OCI-LY3 (cell line): ENCODE results near the gene CPA3.

Experiments used
- EZH2phosphoT487 ChIP-seq: fragments of 200-600 bp; shearing (Covaris generic); IDR thresholded peaks from 2 replicates; pipeline ENCODE4 v1.6.1; 2018; ENCODE audit warnings: antibody characterized with exemption, mixed run types, low read depth
- TF ChIP-seq, protein P1 (sequence below): fragments of 200-600, 300-600 bp; sonication (generic); IDR thresholded peaks from 2 replicates; pipeline ENCODE4 v1.5.1; 2014; ENCODE audit warnings: antibody characterized with exemption, low read length, low read depth

DNA sequence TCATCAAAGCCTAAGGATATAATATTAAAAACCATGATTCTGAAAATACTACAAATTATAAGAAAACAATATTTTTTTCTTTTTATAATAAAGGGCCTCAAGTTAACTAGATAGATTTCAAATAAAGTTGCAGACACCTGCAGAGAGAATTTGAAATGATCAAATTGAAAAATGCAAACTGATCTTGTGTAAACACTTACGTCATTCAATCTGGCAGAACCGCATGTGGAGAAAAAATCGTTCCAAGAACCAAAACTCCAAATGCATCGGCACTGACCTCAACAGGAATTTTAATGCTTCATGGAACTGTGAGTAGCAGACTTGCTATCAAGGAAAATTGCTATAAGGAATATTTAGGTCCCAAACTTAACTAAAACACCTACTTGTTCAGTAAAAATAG lies 17.2 kb downstream of the CPA3 start:
- TF ChIP-seq, protein P1, sequence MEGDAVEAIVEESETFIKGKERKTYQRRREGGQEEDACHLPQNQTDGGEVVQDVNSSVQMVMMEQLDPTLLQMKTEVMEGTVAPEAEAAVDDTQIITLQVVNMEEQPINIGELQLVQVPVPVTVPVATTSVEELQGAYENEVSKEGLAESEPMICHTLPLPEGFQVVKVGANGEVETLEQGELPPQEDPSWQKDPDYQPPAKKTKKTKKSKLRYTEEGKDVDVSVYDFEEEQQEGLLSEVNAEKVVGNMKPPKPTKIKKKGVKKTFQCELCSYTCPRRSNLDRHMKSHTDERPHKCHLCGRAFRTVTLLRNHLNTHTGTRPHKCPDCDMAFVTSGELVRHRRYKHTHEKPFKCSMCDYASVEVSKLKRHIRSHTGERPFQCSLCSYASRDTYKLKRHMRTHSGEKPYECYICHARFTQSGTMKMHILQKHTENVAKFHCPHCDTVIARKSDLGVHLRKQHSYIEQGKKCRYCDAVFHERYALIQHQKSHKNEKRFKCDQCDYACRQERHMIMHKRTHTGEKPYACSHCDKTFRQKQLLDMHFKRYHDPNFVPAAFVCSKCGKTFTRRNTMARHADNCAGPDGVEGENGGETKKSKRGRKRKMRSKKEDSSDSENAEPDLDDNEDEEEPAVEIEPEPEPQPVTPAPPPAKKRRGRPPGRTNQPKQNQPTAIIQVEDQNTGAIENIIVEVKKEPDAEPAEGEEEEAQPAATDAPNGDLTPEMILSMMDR, result no peak
- no peak for TF ChIP-seq EZH2phosphoT487
